NOMO-1 treated with DMSO at 0.1 percent for 48 hours (cell line): Measurements from ENCODE around the gene REV3L.

Experiments
- DNase-seq: peaks from one replicate; lab custom pipeline; 2025; ENCODE audit not compliant: unreplicated experiment; lab: John Stamatoyannopoulos, UW

Gene REV3L

DNA sequence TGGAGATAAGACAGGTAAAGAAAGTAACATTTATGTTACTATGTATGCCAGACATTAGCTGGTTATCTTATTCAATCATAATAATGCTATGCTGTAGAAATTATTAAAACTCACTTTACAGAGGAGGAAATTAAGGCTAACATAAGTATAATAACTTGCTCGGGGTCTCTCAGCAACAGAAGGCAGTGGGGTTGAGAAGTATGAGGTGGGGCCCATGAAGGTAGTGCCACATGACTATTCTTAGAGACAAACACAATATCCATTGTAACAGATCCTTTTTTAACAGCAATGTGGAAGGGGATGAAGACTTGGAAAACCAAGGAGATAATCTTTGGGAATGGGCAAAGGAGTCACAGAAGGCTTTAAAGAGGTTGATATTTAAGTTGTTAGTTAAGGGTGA, 11.5 kb downstream of the REV3L start:
- DNase-seq, result no peak

DNA sequence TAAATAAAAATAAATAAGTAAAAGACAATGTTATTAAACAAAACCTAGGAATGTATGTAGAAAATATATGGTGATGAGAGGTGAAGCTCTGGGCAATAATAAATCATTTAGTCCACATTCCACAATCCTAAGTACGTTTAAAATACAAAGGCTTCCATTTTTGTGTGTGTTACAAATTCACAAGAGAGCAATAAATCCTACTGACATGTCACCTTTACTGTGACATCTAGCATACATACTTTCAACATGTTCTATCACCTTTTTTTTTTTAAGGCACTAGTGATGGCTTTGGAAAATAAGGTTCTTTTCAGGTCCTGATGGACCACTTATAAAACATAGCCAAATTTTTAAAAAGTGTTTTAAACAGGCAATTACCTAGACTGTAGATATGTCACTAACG, 12.0 kb downstream of the REV3L start:
- no peak for DNase-seq

DNA sequence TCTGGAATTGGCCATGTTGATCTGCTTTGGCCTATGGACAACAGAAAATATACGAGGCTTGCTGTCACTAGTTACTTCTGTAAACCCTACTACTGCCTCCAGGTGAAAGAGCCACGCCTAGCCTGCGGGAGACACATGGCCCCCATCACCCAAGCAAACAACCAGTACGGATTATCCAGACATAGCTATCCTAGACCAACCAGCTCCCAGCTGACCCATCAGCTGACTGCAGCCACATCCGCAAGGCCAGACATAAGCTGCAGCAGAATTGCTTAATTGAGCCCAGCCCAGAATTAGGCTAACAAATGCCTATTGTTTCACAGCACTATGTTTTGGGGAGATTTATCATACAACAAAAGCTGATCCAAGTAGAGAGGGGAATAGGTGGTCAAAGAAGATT, 13.5 kb downstream of the REV3L start:
- no peak for DNase-seq

DNA sequence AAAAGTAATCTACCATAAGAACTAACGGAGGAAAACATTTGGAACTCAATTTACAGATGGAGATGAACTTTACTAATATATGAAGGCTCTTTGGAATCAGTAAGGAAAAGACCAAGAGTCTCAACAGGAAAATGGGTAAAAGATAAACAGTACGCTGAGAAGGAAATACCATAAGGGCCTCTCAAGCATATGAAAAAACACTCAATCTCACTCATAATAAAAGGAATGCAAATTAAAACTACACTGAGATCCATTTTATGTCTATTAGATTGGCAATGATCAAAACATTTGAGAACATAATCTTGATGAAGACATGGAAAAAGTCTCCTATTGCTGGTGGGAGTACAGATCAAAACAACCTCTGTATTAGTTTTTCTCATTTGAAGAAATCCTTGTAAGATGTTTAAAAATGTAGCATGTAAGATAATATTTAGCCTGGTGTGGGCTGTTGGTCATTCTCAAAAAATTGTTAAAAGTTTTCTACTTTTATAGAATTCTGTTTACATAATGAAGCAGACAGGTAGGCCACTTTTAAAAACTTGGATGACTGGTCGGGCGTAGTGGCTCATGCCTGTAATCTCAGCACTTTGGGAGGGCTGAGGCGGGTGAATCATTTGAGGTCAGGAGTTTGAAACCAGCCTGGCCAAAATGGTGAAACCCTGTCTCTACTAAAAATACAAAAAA, 14.5 kb downstream of the REV3L start:
- no peak for DNase-seq

DNA sequence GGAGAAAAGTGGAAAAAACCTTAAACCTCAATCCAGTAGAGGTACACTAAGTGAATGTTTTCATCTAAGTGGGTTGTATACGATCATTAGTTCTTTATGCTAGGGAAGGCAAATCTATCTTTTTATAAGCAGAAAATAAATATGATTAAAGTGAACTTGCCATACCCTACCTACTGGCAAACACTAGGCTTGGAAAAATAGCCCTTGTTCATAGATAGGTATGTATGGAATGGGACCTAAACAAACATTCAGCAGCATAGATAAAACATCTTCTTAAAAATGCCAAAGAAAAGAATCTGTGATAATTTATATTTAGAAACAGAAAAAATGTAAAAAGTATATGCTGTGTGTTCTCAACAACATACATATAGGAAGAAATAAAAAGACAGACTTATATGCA, 18.8 kb downstream of the REV3L start:
- DNase-seq, result no peak

DNA sequence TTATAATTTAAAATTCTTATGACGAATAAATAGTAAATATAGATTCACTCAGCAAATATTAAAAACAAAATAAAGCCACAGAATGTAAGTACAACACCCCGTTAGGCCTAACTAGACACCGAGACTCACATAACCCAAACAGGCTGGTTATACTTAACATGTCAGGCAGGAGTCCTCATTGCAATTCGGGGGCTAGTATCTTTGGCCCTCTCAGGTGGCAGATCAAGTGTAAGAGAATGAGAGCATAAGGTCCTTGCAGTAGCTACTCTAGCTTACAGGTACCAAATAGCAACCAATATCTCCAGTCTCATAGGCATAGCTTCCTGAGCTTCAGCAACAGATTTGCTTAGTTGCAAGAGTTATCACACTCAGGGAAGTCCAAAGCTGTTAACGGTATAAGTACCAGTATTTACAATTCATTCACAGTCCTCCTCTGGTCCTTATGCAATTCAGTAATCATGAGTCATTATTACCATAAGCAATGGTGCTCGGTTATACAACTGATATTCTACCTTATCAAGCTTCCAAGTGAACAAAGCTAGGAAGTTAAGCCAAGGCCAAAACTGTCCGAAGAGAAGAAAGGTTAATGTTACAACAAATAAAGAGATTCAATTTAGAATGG, 20.1 kb downstream of the REV3L start:
- no peak for DNase-seq

DNA sequence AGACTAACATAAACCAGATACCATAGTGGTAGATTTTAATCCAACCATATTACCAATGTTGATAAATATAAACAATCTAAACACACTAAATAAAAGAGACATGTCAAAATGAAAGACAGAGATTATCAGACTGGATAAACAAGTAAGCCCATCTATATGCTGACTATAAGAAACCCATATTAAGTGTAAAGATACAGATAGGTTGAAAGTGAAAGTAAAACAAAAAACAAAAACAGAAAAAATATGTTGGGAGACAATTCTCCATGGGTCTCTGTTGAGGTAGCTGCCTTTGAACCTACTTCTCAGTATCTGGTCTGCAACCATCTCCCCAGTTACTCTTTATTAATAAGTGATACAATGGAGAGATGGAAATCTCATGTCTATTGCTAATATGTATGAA, 21.2 kb downstream of the REV3L start:
- no peak for DNase-seq

DNA sequence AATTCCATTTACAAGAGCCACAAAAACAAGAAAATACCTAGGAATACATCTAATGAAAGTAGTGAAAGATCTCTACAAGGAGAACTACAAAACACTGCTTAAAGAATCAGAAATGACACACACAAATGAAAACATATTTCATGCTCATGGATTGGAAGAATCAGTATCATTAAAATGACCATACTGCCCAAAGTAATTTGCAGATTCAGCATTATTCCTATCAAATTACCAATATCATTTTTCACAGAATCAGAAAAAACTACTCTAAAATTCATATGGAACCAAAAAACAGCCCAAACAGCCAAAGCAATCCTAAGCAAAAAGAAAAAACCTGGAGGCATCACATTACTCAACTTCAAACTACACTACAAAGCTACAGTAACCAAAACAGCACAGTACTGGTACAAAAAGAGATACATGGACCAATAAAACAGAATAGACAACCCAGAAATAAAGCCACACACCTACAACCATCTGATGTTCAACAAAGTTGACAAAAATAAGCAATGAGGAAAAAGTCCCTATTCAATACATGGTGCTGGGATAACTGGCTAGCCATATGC, 24.3 kb downstream of the REV3L start:
- no peak for DNase-seq

DNA sequence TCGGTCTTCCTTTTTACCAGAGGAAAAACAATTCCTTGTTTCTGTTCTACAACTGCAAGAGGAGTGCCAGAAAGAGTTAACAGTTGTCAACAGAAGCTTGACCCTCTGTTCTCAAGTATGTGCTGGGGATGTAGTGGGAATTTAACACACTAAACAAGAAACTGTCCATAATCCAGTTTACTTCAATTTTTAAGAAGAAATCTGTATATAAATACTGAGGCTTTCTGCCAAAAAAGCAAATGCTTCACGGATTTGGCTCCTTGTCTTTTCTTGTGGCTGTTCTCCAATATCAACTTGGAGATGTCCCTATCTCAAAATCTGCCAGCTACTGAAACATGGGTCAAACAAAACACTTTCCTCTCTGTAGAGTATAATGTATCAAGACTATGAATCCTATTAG, 26.8 kb downstream of the REV3L start:
- DNase-seq, result no peak

DNA sequence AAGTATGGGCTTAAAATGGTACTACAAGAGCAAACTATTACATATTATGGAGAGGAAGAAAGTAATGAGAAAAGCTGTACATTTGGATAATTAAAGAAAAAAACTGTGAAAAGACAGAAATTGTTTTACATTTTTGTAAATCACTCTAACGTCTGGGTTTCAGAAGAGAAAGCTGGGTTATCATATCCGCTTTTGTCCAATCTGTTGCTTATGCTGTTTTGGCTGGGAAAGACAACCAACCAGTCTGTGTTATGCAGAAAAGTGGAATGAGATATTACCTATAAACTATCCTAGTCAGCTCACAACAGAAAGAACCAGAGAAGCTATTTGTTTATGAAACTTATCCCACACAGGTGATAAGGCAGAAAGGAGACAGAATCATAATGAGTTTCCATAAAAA, 32.4 kb downstream of the REV3L start:
- no peak for DNase-seq

DNA sequence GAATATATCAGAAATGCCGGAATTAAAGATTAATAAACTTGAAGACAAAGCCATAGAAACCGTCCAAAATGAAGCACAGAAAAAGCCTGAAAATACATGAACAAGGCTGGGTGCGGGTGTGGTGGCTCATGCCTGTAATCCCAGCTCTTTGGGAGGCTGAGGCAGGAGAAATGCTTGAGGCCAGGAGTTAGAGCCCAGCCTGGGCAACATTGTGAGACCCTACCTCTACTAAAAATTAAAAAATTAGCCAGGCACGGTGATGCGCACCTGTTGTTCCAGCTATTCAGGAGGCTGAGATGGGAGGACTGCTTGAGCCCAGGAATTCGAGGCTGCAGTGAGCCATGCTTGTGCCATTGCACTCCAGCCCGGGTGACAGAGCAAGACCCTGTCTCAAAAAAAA, 32.9 kb downstream of the REV3L start:
- no peak for DNase-seq

DNA sequence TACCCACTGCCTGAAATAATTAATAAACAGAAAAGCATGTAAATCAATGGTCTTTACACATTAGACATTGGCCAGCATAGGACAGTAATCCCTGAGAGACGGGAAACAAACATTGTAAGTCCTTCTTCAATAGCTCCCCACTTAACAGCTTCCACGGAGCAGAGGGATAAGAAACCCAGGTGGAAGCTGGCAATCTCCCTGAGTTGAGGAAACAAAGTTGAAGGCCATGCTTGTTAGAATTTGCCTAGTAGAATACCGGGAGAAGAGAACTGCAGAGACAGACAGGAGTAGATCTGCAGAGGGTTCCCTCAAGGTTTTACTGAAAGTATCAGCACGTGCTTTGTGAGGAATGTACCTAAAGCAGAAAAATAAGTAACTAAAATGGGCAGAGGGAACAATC, 33.9 kb downstream of the REV3L start:
- DNase-seq, result no peak

DNA sequence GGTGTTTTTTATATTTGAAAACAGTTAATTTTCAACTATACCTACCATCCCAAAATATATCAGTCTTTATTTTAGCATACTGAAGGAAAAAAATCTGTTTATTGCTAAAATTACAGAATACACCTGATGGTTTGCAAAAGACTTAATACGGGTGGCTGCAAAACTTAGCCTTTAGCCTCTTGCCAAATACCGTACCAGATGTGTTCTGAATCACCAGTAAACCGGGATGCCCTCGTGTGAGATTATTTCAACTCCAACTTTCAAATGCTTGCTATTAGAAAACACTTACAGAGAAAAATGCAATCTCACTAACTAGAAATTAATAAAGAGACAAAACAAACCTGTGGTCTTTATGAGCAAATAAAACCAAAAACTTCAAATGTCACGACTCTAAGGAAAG, 36.0 kb downstream of the REV3L start:
- no peak for DNase-seq

DNA sequence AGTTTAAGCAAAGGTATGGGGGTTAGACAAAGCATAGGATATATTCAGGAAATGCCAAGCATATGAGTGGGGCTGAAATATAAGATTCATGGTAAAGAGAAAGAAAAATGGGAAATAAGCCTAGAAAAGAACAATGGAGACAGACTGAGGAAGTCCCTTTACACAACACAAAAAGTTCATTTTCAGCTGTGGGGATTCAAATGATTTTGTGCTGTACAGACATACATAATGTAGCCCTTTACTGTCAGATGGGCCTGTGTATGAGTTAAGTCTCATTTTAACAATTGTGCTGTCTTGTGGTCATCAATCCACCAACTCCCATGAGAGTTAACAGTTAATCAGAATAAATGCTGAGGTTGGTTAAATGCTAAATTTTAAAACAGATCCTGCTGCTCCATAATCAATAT, 37.2 kb downstream of the REV3L start:
- DNase-seq, result no peak

DNA sequence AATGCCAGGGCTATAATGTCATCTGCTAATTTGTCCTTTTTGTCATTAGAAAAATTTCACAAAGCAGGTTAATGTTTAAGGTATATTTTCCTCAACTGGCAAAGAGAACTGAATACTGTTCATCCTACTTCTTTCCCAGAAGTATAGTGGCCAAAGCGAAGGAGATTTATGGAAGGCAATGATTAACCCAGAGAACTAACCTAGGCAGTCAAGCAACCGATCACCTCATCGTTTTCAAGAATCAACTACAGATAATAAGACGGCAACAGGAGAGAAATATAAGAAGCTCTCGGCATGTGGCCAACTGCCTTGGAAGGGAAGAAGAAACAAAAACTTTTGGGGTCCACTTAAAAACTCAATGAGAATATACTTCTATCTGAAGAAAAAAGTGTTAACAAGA, 38.2 kb downstream of the REV3L start:
- no peak for DNase-seq

DNA sequence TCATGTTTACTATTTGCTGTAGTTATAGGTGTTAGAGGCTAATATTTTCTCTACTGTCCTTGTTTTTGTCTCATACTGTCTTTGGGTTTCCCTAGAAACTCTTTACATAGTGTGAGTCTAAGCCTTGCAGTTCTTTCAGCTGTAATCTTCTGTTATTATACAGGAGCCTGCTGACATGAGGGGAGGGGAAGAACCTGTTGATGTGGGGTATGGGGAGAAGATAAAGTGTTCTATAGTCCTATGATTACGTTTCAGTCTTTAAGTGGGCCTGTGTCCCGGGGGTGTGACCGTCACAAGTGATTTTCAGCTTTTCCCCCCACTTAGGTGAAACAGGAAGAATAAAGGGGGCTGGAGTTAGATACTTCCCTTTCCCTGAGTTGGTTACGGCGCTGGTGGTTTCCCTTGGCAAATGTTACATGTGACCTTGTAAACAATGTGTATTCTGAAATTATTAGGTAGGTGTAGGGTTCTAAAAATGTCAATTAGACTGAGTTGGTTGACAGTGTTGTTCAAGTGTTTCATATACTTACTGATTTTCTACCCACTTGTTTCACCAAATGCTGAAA, 41.3 kb downstream of the REV3L start:
- peak; percentile 58 for DNase-seq

DNA sequence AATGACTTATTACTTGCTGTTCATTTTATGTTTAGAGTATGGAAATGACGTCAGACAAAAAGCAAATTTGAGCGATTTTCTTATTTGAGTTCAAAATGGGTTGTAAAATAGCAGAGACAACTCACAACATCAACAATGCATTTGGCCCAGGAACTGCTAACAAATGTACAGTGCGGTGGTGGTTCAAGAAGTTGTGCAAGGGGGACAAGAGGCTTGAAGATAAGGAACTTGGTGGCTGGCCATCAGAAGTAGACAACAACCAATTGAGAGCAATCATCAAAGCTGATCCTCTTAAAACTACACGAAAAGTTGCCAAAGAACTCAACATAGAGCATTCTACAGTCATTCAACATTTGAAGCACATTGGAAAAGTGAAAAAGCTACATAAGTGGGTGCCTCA, 43.8 kb downstream of the REV3L start:
- DNase-seq, result no peak

DNA sequence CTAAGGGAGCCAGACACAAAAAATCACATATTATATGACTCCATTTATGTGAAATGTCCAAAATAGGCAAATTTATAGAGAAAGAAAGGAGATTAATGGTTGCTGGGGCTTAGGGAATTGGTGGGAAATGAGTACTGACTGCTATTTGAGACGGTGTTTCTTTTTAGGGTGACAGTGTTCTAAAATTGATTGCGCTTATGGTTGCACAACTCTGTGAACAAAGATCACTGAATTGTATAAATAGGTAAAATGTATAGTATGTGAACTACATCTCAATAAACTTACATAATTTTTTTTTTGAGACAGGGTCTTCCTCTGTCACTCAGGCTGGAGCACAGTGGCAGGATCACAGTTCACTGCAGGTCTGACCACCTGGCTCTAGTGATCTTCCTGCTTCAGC, 45.4 kb downstream of the REV3L start:
- DNase-seq, result no peak

DNA sequence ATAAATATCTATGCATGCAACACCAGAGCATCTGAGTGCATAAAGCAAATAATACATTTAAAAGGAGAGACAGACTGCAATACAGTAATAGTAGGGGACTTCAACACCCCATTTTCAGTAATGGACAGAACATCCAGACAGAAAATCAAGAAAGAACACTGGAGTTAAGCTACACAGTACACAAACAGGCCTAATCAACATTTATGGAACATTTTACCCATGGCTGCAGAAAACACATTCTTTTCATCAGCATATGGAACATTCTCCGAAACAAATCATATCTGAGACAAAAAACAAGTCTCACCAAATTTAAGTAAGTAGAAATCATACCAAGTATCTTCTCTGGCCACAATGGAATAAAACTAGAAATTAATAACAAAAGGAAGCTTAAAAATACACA, 50.5 kb downstream of the REV3L start:
- DNase-seq, result no peak

DNA sequence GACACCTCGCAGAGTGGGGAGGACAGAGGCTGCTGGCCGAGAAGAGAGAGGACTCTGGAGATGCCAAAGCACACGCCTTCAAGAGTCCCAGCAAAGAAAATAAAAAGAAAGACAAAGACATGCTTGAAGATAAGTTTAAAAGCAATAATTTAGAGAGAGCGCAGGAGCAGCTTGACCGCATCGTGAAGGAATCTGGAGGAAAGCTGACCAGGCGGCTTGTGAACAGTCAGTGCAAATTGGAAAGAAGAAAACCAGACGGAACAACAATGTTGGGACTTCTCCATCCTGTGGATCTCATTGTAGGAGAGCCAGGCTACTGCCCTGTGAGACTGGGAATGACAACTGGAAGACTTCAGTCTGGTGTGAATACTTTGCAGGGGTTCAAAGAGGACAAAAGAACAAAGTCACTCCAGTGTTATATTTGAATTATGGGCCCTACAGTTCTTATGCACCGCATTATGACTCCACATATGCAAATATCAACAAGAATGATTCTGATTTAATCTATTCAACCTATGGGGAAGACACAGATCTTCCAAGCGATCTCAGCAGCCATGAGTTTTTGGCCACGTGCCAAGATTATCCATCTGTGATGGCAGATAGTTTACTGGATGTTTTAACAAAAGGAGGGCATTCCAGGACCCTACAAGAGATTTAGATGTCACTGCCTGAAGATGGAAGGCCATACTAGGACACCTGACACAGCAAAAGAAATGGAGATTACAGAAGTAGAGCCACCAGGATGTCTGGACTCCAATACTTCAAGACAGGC, 52.2 kb downstream of the REV3L start:
- no peak for DNase-seq

DNA sequence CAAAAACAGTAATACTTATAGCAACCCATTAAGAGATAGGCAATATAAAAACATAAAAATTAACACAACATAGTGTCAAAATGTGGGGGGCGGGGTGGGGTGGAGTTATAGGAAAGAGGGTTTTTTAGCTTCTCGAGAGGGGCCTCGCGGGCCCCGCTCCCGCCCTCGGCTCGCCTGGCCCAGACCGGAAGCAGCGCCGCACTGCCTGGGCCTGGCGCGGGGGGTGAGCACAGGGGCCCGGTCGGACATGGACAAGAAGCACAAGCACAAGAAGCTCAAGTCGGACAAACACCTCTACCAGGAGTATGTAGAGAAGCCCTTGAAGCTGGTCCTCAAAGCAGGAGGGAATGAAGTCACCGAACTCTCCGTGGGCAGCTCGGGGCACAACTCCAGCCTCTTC, 53.4 kb downstream of the REV3L start:
- DNase-seq, result no peak

DNA sequence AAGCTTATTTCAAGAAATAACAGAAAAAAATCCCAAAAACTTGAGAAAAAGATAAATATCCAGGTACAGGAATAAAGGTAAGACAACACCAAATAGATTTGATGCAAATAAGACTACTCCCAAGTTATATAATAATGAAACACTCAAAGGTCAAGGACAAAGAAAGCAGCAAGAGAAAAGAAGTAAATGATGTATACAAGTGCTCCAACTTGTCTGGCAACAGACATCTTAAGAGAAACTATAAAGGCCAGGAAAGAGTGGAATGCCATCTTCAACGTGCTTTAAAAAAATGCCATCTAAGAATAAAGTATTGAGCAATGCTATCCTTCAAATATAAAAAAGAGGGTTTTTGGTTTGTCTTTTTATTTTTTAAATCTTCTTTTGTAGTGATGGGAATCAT, 54.2 kb downstream of the REV3L start:
- DNase-seq, result no peak
